ENCODE results near the gene PCID2. TPM values are rescaled to one million over a fixed set of nuclear protein-coding genes. Genes with fewer than 3 reads are reported as not detected.

The PCID2 gene
- total RNA-seq, 1 donor from 2014 or later, result 44.9 TPM

DNA sequence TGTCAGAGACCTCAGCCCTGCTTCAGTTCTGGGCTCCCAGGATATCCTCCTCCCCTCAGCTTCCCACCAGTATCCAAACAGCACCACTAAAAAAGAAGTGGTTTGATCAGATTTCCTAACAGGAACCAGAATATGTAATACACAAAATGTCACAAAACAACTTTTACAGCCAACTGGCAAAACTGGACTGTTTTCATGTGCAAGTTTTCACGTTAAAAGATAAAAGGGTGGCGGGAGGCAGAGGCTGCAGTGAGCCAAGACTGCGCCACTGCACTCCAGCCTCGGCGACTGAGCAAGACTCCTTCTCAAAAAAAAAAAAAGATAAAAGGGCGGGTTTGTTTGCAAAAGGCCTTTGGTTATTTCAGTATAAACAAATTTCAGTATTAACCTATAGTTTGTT lies 13.1 kb downstream of the PCID2 start:
- TF ChIP-seq POLR2AphosphoS5 (IDR thresholded peaks at IDR 0.05; ENCODE audit: insufficient read depth in 1 of 2, low read depth in 1 of 2) (no peak), POLR2A (IDR thresholded peaks at IDR 0.05) (no peak), CTCF (IDR thresholded peaks at IDR 0.05) (no peak)
- peaks cover 0 to 71% of the 10 kb centered on the region in 2 donors for H3K36me3 ChIP-seq
- H3K9me3 ChIP-seq, result no peaks in the 10 kb centered on the region
- H3K27me3 ChIP-seq, result no peaks in the 10 kb centered on the region
- H3K4me1 ChIP-seq, result no peaks in the 10 kb centered on the region
- intact Hi-C loops (cut with DNase I), result no loop called here
- H3K27ac ChIP-seq, result no peak overlapping the region
- no peak for DNase-seq (ENCODE audit: extremely low spot score in 2 of 2)
- no peak overlapping the region for H3K4me3 ChIP-seq

DNA sequence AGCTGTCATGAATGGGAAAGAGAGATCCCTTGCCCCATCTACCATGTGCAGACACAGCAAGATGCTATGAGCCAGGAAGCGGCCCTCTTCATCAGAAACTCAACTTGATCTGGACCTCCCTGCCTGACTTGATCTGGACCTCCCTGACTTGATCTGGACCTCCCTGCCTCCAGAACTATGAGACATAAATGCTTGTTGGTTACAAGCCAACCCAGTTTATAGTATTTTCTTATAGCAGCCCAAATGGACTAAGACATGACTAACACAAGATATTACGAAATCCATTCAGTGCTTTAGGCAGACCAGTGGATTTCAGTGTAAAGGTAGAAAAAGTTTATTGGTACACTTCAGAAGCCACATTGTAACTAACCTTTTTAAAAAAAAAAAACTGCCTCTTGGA lies 15.6 kb downstream of the PCID2 start:
- intact Hi-C loops (cut with DNase I), result no loop called here
- Histone ChIP-seq H3K4me1 (no peaks in the 10 kb centered on the region), H3K36me3 (peaks cover 0 to 61% of the 10 kb centered on the region in 2 donors), H3K4me3 (no peak overlapping the region), H3K27me3 (no peaks in the 10 kb centered on the region), H3K9me3 (no peaks in the 10 kb centered on the region), H3K27ac (no peak overlapping the region)
- TF ChIP-seq CTCF (IDR thresholded peaks at IDR 0.05) (no peak), POLR2A (IDR thresholded peaks at IDR 0.05) (no peak), POLR2AphosphoS5 (IDR thresholded peaks at IDR 0.05; ENCODE audit: insufficient read depth in 1 of 2, low read depth in 1 of 2) (no peak)
- no peak for DNase-seq (ENCODE audit: extremely low spot score in 2 of 2)

DNA sequence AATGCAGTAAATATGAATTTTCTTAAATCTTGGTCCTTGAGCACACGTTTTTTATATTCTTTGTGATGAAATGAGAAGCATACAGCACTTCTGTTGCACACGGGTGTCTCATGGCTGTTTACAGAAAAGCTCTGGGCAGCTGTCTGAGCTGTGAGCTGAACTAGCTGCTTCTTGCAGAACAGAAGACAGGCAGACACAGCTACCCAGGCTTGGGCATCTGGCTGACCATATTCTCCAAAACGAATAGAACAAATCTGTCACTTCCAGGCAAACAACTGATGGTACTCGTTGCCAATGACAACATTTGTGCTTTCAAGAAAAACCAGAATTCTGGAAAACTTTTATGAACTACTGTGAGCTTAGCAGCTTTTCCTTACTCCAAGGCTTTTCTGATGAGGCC lies 16.2 kb downstream of the PCID2 start:
- H3K27me3 ChIP-seq, result no peaks in the 10 kb centered on the region
- H3K36me3 ChIP-seq, result peaks cover 0 to 55% of the 10 kb centered on the region in 2 donors
- no peak overlapping the region for H3K4me3 ChIP-seq
- H3K9me3 ChIP-seq, result no peaks in the 10 kb centered on the region
- TF ChIP-seq POLR2A (IDR thresholded peaks at IDR 0.05), result no peak
- TF ChIP-seq POLR2AphosphoS5 (IDR thresholded peaks at IDR 0.05; ENCODE audit: insufficient read depth in 1 of 2, low read depth in 1 of 2), result no peak
- no peak for TF ChIP-seq CTCF (IDR thresholded peaks at IDR 0.05)
- DNase-seq (ENCODE audit: extremely low spot score in 2 of 2), result no peak
- no peak overlapping the region for H3K27ac ChIP-seq
- intact Hi-C loops (cut with DNase I), result no loop called here
- H3K4me1 ChIP-seq, result no peaks in the 10 kb centered on the region

GRCh38 chr13:113190181-113190580 lies 18.3 kb downstream of the PCID2 start:
- Histone ChIP-seq H3K36me3 (peaks cover 0 to 34% of the 10 kb centered on the region in 2 donors), H3K4me1 (no peaks in the 10 kb centered on the region), H3K9me3 (no peaks in the 10 kb centered on the region), H3K27me3 (no peaks in the 10 kb centered on the region), H3K27ac (no peak overlapping the region), H3K4me3 (no peak overlapping the region)
- TF ChIP-seq CTCF (IDR thresholded peaks at IDR 0.05), result no peak
- no peak for TF ChIP-seq POLR2A (IDR thresholded peaks at IDR 0.05)
- TF ChIP-seq POLR2AphosphoS5 (IDR thresholded peaks at IDR 0.05; ENCODE audit: insufficient read depth in 1 of 2, low read depth in 1 of 2), result no peak
- intact Hi-C loops (cut with DNase I), result no loop called here
- DNase-seq (ENCODE audit: extremely low spot score in 2 of 2), result no peak

- H3K9me3 ChIP-seq, result no peaks in the 10 kb centered on the region
- intact Hi-C loops (cut with DNase I), result no loop called here
- H3K36me3 ChIP-seq, result peaks cover 0 to 28% of the 10 kb centered on the region in 2 donors
- H3K27ac ChIP-seq, result peak overlapping the region; percentile 76
- no peak overlapping the region for H3K4me3 ChIP-seq
- H3K27me3 ChIP-seq, result no peaks in the 10 kb centered on the region
- no peak for TF ChIP-seq CTCF (IDR thresholded peaks at IDR 0.05)
- TF ChIP-seq POLR2AphosphoS5 (IDR thresholded peaks at IDR 0.05; ENCODE audit: insufficient read depth in 1 of 2, low read depth in 1 of 2), result no peak
- no peak for TF ChIP-seq POLR2A (IDR thresholded peaks at IDR 0.05)
- no peak for DNase-seq (ENCODE audit: extremely low spot score in 2 of 2)
- no peaks in the 10 kb centered on the region for H3K4me1 ChIP-seq
Measured at GRCh38 chr13:113187883-113188665, 20.4 kb downstream of the PCID2 start.
